Measurements from ENCODE around the gene SCNN1G.

The SCNN1G gene

DNA sequence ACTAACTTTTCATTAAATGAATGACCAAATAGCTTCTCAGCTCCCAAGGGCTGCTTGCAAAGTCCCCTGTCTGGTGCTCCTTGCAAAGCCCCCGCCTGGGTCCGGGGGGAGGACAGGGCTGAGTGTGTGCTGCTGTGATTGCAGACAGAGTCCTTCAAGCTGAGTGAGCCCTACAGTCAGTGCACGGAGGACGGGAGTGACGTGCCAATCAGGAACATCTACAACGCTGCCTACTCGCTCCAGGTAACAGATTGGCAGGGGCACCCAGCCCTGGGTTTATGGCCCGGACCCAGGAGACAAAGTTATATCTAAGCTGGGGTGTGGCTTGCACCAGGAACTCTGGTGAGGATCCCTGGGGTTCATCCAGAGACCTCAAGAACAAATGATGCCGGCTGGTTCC lies 27.1 kb downstream of the SCNN1G start:
- H3K27me3 ChIP-seq (ENCODE audit: control insufficient read depth, insufficient read depth, low read length), result peaks cover 4% of the 10 kb centered on the region
- H3K36me3 ChIP-seq (ENCODE audit: insufficient read depth, low read length), result no peaks in the 10 kb centered on the region
- no peak overlapping the region for H3K4me3 ChIP-seq (ENCODE audit: low read length)
- no peaks in the 10 kb centered on the region for H3K9me3 ChIP-seq (replicated peaks; ENCODE audit: low read length)
- H3K9ac ChIP-seq (ENCODE audit: low read depth, low read length), result no peak overlapping the region
- no peaks in the 10 kb centered on the region for H3K4me1 ChIP-seq (ENCODE audit: control insufficient read depth, insufficient read depth, low read length)
- H3K4me2 ChIP-seq (ENCODE audit: low read length), result no peak overlapping the region

- Histone ChIP-seq H3K4me2 (ENCODE audit: low read length) (no peak overlapping the region), H3K36me3 (ENCODE audit: insufficient read depth, low read length) (no peaks in the 10 kb centered on the region), H3K4me1 (ENCODE audit: control insufficient read depth, insufficient read depth, low read length) (no peaks in the 10 kb centered on the region), H3K9me3 (replicated peaks; ENCODE audit: low read length) (no peaks in the 10 kb centered on the region), H3K9ac (ENCODE audit: low read depth, low read length) (no peak overlapping the region), H3K4me3 (ENCODE audit: low read length) (no peak overlapping the region), H3K27me3 (ENCODE audit: control insufficient read depth, insufficient read depth, low read length) (no peaks in the 10 kb centered on the region)
Observed at GRCh38 chr16:23213831-23214230, 31.3 kb downstream of the SCNN1G start.

GRCh38 chr16:23214796-23215195 lies 32.3 kb downstream of the SCNN1G start:
- H3K4me1 ChIP-seq (ENCODE audit: control insufficient read depth, insufficient read depth, low read length), result no peaks in the 10 kb centered on the region
- H3K27me3 ChIP-seq (ENCODE audit: control insufficient read depth, insufficient read depth, low read length), result no peaks in the 10 kb centered on the region
- H3K9ac ChIP-seq (ENCODE audit: low read depth, low read length), result no peak overlapping the region
- no peak overlapping the region for H3K4me2 ChIP-seq (ENCODE audit: low read length)
- H3K36me3 ChIP-seq (ENCODE audit: insufficient read depth, low read length), result no peaks in the 10 kb centered on the region
- no peak overlapping the region for H3K4me3 ChIP-seq (ENCODE audit: low read length)
- no peaks in the 10 kb centered on the region for H3K9me3 ChIP-seq (replicated peaks; ENCODE audit: low read length)

GRCh38 chr16:23215435-23215834 lies 32.9 kb downstream of the SCNN1G start:
- no peak overlapping the region for H3K9ac ChIP-seq (ENCODE audit: low read depth, low read length)
- no peak overlapping the region for H3K4me3 ChIP-seq (ENCODE audit: low read length)
- no peaks in the 10 kb centered on the region for H3K4me1 ChIP-seq (ENCODE audit: control insufficient read depth, insufficient read depth, low read length)
- H3K9me3 ChIP-seq (replicated peaks; ENCODE audit: low read length), result no peaks in the 10 kb centered on the region
- no peaks in the 10 kb centered on the region for H3K27me3 ChIP-seq (ENCODE audit: control insufficient read depth, insufficient read depth, low read length)
- no peak overlapping the region for H3K4me2 ChIP-seq (ENCODE audit: low read length)
- no peaks in the 10 kb centered on the region for H3K36me3 ChIP-seq (ENCODE audit: insufficient read depth, low read length)

- no peaks in the 10 kb centered on the region for H3K9me3 ChIP-seq (replicated peaks; ENCODE audit: low read length)
- no peaks in the 10 kb centered on the region for H3K4me1 ChIP-seq (ENCODE audit: control insufficient read depth, insufficient read depth, low read length)
- H3K27me3 ChIP-seq (ENCODE audit: control insufficient read depth, insufficient read depth, low read length), result no peaks in the 10 kb centered on the region
- H3K4me3 ChIP-seq (ENCODE audit: low read length), result no peak overlapping the region
- H3K9ac ChIP-seq (ENCODE audit: low read depth, low read length), result no peak overlapping the region
- no peak overlapping the region for H3K4me2 ChIP-seq (ENCODE audit: low read length)
- no peaks in the 10 kb centered on the region for H3K36me3 ChIP-seq (ENCODE audit: insufficient read depth, low read length)
Observed at GRCh38 chr16:23216658-23217246, 34.2 kb downstream of the SCNN1G start.

DNA sequence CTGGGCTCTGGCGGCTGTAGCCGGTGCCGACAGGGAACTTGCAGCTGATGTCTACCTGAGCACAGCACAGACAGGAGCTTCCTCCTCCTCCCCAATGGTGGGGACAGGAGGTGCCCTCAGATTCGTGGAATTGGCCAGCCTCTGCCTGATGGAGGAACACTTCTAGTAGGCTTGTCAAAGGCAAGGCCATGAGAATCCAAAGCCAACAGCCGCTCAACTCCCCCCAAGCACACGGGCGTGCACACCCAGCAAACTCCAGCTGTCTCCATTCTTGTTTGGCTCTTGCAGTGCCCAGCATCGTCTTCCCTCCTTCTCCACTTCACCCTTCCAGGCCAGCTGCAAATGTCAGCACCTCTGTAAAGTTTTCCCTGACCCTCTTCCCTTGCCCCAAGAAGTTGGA lies 35.1 kb downstream of the SCNN1G start:
- Histone ChIP-seq H3K4me2 (ENCODE audit: low read length) (no peak overlapping the region), H3K36me3 (ENCODE audit: insufficient read depth, low read length) (no peaks in the 10 kb centered on the region), H3K4me1 (ENCODE audit: control insufficient read depth, insufficient read depth, low read length) (no peaks in the 10 kb centered on the region), H3K9me3 (replicated peaks; ENCODE audit: low read length) (no peaks in the 10 kb centered on the region), H3K9ac (ENCODE audit: low read depth, low read length) (no peak overlapping the region), H3K4me3 (ENCODE audit: low read length) (no peak overlapping the region), H3K27me3 (ENCODE audit: control insufficient read depth, insufficient read depth, low read length) (no peaks in the 10 kb centered on the region)

DNA sequence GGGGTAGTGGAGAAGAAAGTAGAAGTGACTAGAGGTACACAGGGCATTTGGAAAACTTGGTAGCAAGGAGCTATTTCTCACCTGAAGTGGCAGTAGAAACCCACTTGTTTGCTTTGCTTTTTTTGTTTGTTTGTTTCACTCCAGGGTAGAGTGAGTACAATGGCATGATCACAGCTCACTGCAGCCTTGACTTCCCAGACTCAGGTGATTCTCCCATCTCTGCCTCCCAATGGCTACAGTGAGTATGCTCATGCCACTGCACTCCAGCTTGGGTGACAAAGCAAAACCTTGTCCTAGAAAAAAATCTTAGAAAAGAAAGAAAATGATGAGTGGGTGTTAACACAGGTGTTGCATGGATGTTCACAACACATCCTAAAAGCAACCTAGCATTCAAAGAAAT lies 40.4 kb downstream of the SCNN1G start:
- Histone ChIP-seq H3K27me3 (ENCODE audit: control insufficient read depth, insufficient read depth, low read length) (no peaks in the 10 kb centered on the region), H3K4me1 (ENCODE audit: control insufficient read depth, insufficient read depth, low read length) (no peaks in the 10 kb centered on the region), H3K9me3 (replicated peaks; ENCODE audit: low read length) (no peaks in the 10 kb centered on the region), H3K9ac (ENCODE audit: low read depth, low read length) (no peak overlapping the region), H3K4me2 (ENCODE audit: low read length) (no peak overlapping the region), H3K36me3 (ENCODE audit: insufficient read depth, low read length) (no peaks in the 10 kb centered on the region), H3K4me3 (ENCODE audit: low read length) (no peak overlapping the region)

DNA sequence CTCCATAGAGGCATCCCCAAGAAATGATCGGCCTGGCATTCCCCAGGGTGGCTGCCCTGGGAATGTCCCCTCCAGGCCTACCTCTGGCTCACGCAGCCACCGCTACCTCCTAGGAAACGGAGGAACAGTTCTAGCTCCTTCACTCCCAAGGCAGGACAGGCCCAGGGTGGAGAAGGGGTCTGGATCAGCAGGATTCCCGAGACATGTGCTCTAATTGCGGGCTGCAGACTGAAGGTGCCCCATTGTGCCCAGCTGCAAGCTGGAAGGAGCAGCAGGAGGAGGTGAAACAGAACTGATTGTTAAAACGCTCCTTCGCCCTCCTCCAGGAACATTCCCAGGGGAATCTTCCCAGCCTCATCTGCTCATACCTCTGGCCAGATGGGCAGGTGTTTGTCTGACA lies 40.8 kb downstream of the SCNN1G start:
- Histone ChIP-seq H3K9me3 (replicated peaks; ENCODE audit: low read length) (no peaks in the 10 kb centered on the region), H3K36me3 (ENCODE audit: insufficient read depth, low read length) (no peaks in the 10 kb centered on the region), H3K27me3 (ENCODE audit: control insufficient read depth, insufficient read depth, low read length) (no peaks in the 10 kb centered on the region), H3K9ac (ENCODE audit: low read depth, low read length) (no peak overlapping the region), H3K4me2 (ENCODE audit: low read length) (no peak overlapping the region), H3K4me3 (ENCODE audit: low read length) (no peak overlapping the region), H3K4me1 (ENCODE audit: control insufficient read depth, insufficient read depth, low read length) (no peaks in the 10 kb centered on the region)

DNA sequence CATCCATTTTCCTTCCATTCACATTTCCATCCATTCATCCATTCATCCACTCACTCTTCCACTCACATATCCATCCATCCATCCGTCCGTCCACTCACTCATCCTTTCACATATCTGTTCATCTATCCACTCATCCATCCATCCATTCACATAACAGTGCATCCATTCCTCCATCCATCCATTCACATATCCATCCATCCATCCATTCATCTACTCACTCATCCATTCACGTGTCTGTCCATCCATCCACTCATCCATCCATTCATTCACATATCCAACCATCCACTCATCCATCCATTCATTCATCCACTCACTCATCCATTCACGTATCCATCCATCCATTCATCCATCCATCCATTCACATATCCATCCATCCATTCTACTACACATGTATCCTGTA lies 42.6 kb downstream of the SCNN1G start:
- Histone ChIP-seq H3K27me3 (ENCODE audit: control insufficient read depth, insufficient read depth, low read length) (no peaks in the 10 kb centered on the region), H3K9ac (ENCODE audit: low read depth, low read length) (no peak overlapping the region), H3K9me3 (replicated peaks; ENCODE audit: low read length) (no peaks in the 10 kb centered on the region), H3K36me3 (ENCODE audit: insufficient read depth, low read length) (no peaks in the 10 kb centered on the region), H3K4me1 (ENCODE audit: control insufficient read depth, insufficient read depth, low read length) (no peaks in the 10 kb centered on the region), H3K4me3 (ENCODE audit: low read length) (no peak overlapping the region), H3K4me2 (ENCODE audit: low read length) (no peak overlapping the region)

GRCh38 chr16:23225634-23226033 lies 43.1 kb downstream of the SCNN1G start:
- Histone ChIP-seq H3K4me3 (ENCODE audit: low read length) (no peak overlapping the region), H3K4me2 (ENCODE audit: low read length) (no peak overlapping the region), H3K27me3 (ENCODE audit: control insufficient read depth, insufficient read depth, low read length) (no peaks in the 10 kb centered on the region), H3K9me3 (replicated peaks; ENCODE audit: low read length) (no peaks in the 10 kb centered on the region), H3K36me3 (ENCODE audit: insufficient read depth, low read length) (no peaks in the 10 kb centered on the region), H3K4me1 (ENCODE audit: control insufficient read depth, insufficient read depth, low read length) (no peaks in the 10 kb centered on the region), H3K9ac (ENCODE audit: low read depth, low read length) (no peak overlapping the region)

DNA sequence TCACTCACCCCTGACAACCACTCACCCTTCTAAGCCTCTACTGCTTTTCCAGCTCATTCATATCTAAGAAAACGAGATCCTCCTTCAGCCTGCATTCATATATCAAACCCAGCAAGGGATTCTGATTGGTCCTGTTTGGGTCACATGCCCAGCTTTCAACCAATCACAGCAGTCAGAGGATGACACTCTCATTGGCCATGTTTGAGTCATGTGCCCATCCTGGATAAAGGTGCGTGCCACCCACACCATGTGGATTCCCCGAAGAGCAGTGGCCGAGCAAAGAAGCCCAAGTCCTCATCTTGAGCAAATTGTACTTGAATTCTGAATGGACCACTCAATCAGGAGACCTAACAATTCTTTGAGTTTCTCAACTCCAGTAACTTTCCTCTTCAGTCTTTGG lies 45.0 kb downstream of the SCNN1G start:
- Histone ChIP-seq H3K4me2 (ENCODE audit: low read length) (no peak overlapping the region), H3K27me3 (ENCODE audit: control insufficient read depth, insufficient read depth, low read length) (no peaks in the 10 kb centered on the region), H3K4me3 (ENCODE audit: low read length) (no peak overlapping the region), H3K36me3 (ENCODE audit: insufficient read depth, low read length) (no peaks in the 10 kb centered on the region), H3K4me1 (ENCODE audit: control insufficient read depth, insufficient read depth, low read length) (no peaks in the 10 kb centered on the region), H3K9me3 (replicated peaks; ENCODE audit: low read length) (no peaks in the 10 kb centered on the region), H3K9ac (ENCODE audit: low read depth, low read length) (no peak overlapping the region)

- Histone ChIP-seq H3K4me2 (ENCODE audit: low read length) (no peak overlapping the region), H3K9ac (ENCODE audit: low read depth, low read length) (no peak overlapping the region), H3K9me3 (replicated peaks; ENCODE audit: low read length) (no peaks in the 10 kb centered on the region), H3K27me3 (ENCODE audit: control insufficient read depth, insufficient read depth, low read length) (no peaks in the 10 kb centered on the region), H3K4me1 (ENCODE audit: control insufficient read depth, insufficient read depth, low read length) (no peaks in the 10 kb centered on the region), H3K36me3 (ENCODE audit: insufficient read depth, low read length) (no peaks in the 10 kb centered on the region), H3K4me3 (ENCODE audit: low read length) (no peak overlapping the region)
Observed at GRCh38 chr16:23229714-23230113, 47.2 kb downstream of the SCNN1G start.
